Heart left ventricle (tissue), 16 donors: Measurements from ENCODE around the gene CEP19. TPM values are rescaled to one million over a fixed set of nuclear protein-coding genes. Genes with fewer than 3 reads are reported as not detected.

Experiments used
- ATAC-seq, 4 donors: fragments of 200-7000 bp; cut with Tn5 transposase; one replicate each; pipeline ENCODE4 v1.9.1; 2020 to 2022; ENCODE audit warnings: moderate library complexity in 4 of 4, mild to moderate bottlenecking in 3 of 4, moderate number of reproducible peaks in 1 of 4
- DNase-seq, 5 donors: peaks; one replicate each; pipeline ENCODE4 v3.0.0-alpha.2; 2020
- H3K27ac ChIP-seq, 12 donors: fragments of 200-600 bp; sonication (generic) in 4 of 12; one replicate each; pipeline versions ENCODE4 v1.5.0 to v1.8.0; 2016 to 2022; ENCODE audit warnings: mild to moderate bottlenecking in 2 of 12
- H3K27me3 ChIP-seq, 9 donors: fragments of 200-600 bp; sonication (generic) in 2 of 9; one replicate each; pipeline versions ENCODE4 v1.5.1 to v1.8.0; 2016 to 2022; ENCODE audit warnings: mild to moderate bottlenecking in 3 of 9
- H3K36me3 ChIP-seq, 9 donors: fragments of 200-600 bp; sonication (generic) in 2 of 9; one replicate each; pipeline versions ENCODE4 v1.5.0 to v1.8.0; 2018 to 2022; ENCODE audit warnings: mild to moderate bottlenecking in 2 of 9
- H3K4me1 ChIP-seq, 12 donors: fragments of 200-600 bp; sonication (generic) in 4 of 12; one replicate each; pipeline versions ENCODE4 v1.5.0 to v1.8.0; 2016 to 2022; ENCODE audit warnings: mild to moderate bottlenecking in 3 of 12
- H3K4me3 ChIP-seq, 12 donors: fragments of 200-600 bp; sonication (generic) in 4 of 12; one replicate each; pipeline versions ENCODE4 v1.5.0 to v1.8.0; 2017 to 2022; ENCODE audit warnings: mild to moderate bottlenecking in 9 of 12, moderate library complexity in 4 of 12
- H3K9me3 ChIP-seq, 12 donors: fragments of 200-600 bp; sonication (generic) in 4 of 12; one replicate each; pipeline versions ENCODE4 v1.5.0 to v1.8.0; 2016 to 2022; ENCODE audit warnings: mild to moderate bottlenecking in 1 of 12
- CTCF ChIP-seq, 12 donors: fragments of 200-600 bp; sonication (generic) in 4 of 12; IDR thresholded peaks; one replicate each; pipeline versions ENCODE4 v1.5.0 to v1.8.0; 2018 to 2022; ENCODE audit warnings: antibody characterized with exemption in 12 of 12, mild to moderate bottlenecking in 5 of 12
- POLR2A ChIP-seq, 2 donors: fragments of 450-650 bp; IDR thresholded peaks; one replicate each; pipeline ENCODE4 v1.6.1; 2017; ENCODE audit warnings: antibody characterized with exemption in 2 of 2, mild to moderate bottlenecking in 2 of 2, moderate library complexity in 2 of 2
- WGBS, 4 donors: extraction: QIAGEN DNeasy Blood & Tissue Kit in 2 of 4; methylation state at CpG; one replicate each; pipeline versions ENCODE4 v1.1.5 to v1.1.7; 2013 to 2018; 5-methylcytosine and 5-hydroxymethylcytosine counted together
- intact Hi-C, 10 donors: fragments of 100-400 bp; cut with DNase I; formaldehyde crosslinking; loops; one replicate each; pipeline versions ENCODE4 v1.11.1 to v1.14.2; 2022
- polyA plus RNA-seq, 2 donors: library from polyadenylated mRNA; stranded (reverse); fragments of 200-250 nt; gene quantifications; one replicate each; pipeline ENCODE4 v1.2.3, GENCODE V29; 2013
- total RNA-seq, 9 donors: library from RNA; depleted of rRNA in 2 of 9; stranded (reverse); fragments of >200 nt in 2 of 9; fragmentation: NEBNext Ultra II Directional in 3 of 9; extraction: Animal tissue kit (Norgen Biotek cat#: 25700) in 3 of 9; gene quantifications; one replicate each; pipeline versions ENCODE4 v1.1.0 to v1.2.4, GENCODE V29; 2016 to 2023
- donor health status: ischemic (EF 13 %, LVEDD 7.1; RV severe dilation, severe dysfunction).
- donor health status: healthy with polysubstance abuse.
- donor health status: DM: no; HTN: yes; CAD: no.
- donor health status: DM: no; HTN: no; CAD: no.
- donor health status: ischemic (EF 25% LVEDD 6.9; RV normal size, moderate dysfunction).
- donor health status: ischemic (EF 25% LVEDD 5.7; RV mildly dilated, moderate dysfunction).
- donor health status: healthy.
- donor health status: DM: yes; HTN: yes; CAD: no.
- donor health status: ischemic (EF 35%, LVEDD 5.7; RV mildly dilated, moderate dysfunction).
- donor health status: nonischemic (EF 11% LVEDD 7.7; RV severe dilation, severe dysfunction).
- donor health status: DM: yes; HTN: yes; CAD: no.
- donor health status: PGD.
- donor health status: ischemic (EF 29% LVEDD 5.4; RV normal size, mild dysfunction).
- donor health status: nonischemic (EF 23%, LVEDD 6.1; RV moderate dilation, normal function).

Gene CEP19
- total and polyA plus RNA-seq, 11 donors: 0.57 to 2.8 (median 1.3) TPM

GRCh38 chr3:196737655-196738054 is 25.6 kb upstream of the CEP19 start:
- no peak overlapping the region for H3K27ac ChIP-seq
- peaks cover 0 to 22% (median 15%) of the 10 kb centered on the region in 12 donors for H3K4me1 ChIP-seq
- no peak for TF ChIP-seq POLR2A (IDR thresholded peaks at IDR 0.05)
- TF ChIP-seq CTCF (IDR thresholded peaks at IDR 0.05): no peak
- H3K4me3 ChIP-seq: no peak overlapping the region
- WGBS, 4 donors: 93 to 97% (median 94%) methylated on average over 6 of the region's 6 CpGs
- no peaks in the 10 kb centered on the region for H3K9me3 ChIP-seq
- no peaks in the 10 kb centered on the region for H3K27me3 ChIP-seq
- H3K36me3 ChIP-seq: peaks cover 0 to 21% (median 9%) of the 10 kb centered on the region in 9 donors
- DNase-seq (no peak), ATAC-seq (no peak)
- intact Hi-C loops: loop anchor here in 3 of 10 donors (2.0 to 10.0 kb wide), 2 partner anchors 25 to 207 kb away; partner anchors contain the start of genes CEP19 (in 3 of the 3), PIGX (in 3 of the 3) and NCBP2 (in 1 of the 3)

GRCh38 chr3:196736670-196737374 is 24.8 kb upstream of the CEP19 start:
- Histone ChIP-seq H3K4me1 (peaks cover 0 to 15% (median 10%) of the 10 kb centered on the region in 12 donors), H3K36me3 (peaks cover 0 to 25% (median 9%) of the 10 kb centered on the region in 9 donors), H3K4me3 (no peak overlapping the region), H3K27me3 (no peaks in the 10 kb centered on the region), H3K27ac (no peak overlapping the region), H3K9me3 (no peaks in the 10 kb centered on the region)
- DNase-seq (no peak), ATAC-seq (no peak)
- 97 to 98% (median 97%) methylated on average over 4 of the region's 4 CpGs for WGBS, 4 donors
- intact Hi-C loops: loop anchor here in 2 of 10 donors (2.0 to 10.0 kb wide), 2 partner anchors 24 to 208 kb away; partner anchors contain the start of genes CEP19 (in 1 of the 2), NCBP2 (in 1 of the 2) and PIGX (in 1 of the 2)
- no peak for TF ChIP-seq CTCF (IDR thresholded peaks at IDR 0.05)
- TF ChIP-seq POLR2A (IDR thresholded peaks at IDR 0.05): no peak

GRCh38 chr3:196735751-196736150 is 23.7 kb upstream of the CEP19 start:
- WGBS, 4 donors: 87 to 97% (median 95%) methylated on average over 3 of the region's 3 CpGs
- peaks cover 0 to 7% (median 3%) of the 10 kb centered on the region in 12 donors for H3K4me1 ChIP-seq
- intact Hi-C loops: loop anchor here in 2 of 10 donors (2.0 to 10.0 kb wide), 2 partner anchors 23 to 209 kb away; partner anchors contain the start of genes CEP19 (in 1 of the 2), NCBP2 (in 1 of the 2) and PIGX (in 1 of the 2)

More at GRCh38 chr3:196735751-196736150, 23.7 kb upstream of the CEP19 start:
- TF ChIP-seq CTCF (IDR thresholded peaks at IDR 0.05): no peak
- TF ChIP-seq POLR2A (IDR thresholded peaks at IDR 0.05): no peak
- Histone ChIP-seq H3K27ac (no peak overlapping the region), H3K36me3 (peaks cover 0 to 34% (median 18%) of the 10 kb centered on the region in 9 donors), H3K4me3 (no peak overlapping the region), H3K9me3 (no peaks in the 10 kb centered on the region), H3K27me3 (no peaks in the 10 kb centered on the region)
- ATAC-seq (no peak), DNase-seq (no peak)
